Loucy (cell line): ENCODE data around the gene SPIN1.

Experiments
- EZH2phosphoT487 ChIP-seq: fragments of 200-600 bp; IDR thresholded peaks from 2 replicates; pipeline ENCODE4 v1.6.1; 2018; ENCODE audit warnings: antibody characterized with exemption, mild to moderate bottlenecking, moderate library complexity, borderline replicate concordance
- TF ChIP-seq, protein P1 (sequence below): fragments of 200-600 bp; sonication (generic); conservative IDR thresholded peaks from 2 replicates; pipeline ENCODE4 v1.5.1; 2014; ENCODE audit warnings: mild to moderate bottlenecking, antibody characterized with exemption, low read length

DNA sequence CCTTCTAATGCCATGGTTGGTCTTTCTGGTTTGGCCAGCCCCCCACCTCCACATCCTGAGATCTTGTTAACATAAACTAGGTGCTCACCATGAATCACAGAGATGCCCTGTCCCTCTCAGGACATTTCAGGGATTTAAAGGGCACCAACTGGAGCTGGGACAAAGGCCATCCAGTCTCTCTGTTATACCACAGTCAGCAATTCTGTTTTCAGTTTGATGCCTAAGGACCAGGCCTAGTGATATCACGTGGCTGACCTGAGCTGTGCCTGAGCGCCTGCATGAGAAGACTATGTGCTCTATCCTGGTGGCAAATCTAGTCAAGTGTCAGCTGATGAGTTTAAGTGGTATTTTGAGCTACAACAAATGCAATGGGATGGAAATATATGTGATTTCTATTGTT is 26.1 kb downstream of the SPIN1 start:
- TF ChIP-seq, protein P1, sequence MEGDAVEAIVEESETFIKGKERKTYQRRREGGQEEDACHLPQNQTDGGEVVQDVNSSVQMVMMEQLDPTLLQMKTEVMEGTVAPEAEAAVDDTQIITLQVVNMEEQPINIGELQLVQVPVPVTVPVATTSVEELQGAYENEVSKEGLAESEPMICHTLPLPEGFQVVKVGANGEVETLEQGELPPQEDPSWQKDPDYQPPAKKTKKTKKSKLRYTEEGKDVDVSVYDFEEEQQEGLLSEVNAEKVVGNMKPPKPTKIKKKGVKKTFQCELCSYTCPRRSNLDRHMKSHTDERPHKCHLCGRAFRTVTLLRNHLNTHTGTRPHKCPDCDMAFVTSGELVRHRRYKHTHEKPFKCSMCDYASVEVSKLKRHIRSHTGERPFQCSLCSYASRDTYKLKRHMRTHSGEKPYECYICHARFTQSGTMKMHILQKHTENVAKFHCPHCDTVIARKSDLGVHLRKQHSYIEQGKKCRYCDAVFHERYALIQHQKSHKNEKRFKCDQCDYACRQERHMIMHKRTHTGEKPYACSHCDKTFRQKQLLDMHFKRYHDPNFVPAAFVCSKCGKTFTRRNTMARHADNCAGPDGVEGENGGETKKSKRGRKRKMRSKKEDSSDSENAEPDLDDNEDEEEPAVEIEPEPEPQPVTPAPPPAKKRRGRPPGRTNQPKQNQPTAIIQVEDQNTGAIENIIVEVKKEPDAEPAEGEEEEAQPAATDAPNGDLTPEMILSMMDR, result no peak
- TF ChIP-seq EZH2phosphoT487, result no peak
